Panc1 (cell line): ENCODE results near the gene MYO7A. TPM values are rescaled to one million over a fixed set of nuclear protein-coding genes. Genes with fewer than 3 reads are reported as not detected.

Experiments used
- ATAC-seq: fragments of 200-7000 bp; cut with Tn5 transposase; 2 replicates; pipeline ENCODE4 v1.9.1; 2020; ENCODE audit warnings: mild to moderate bottlenecking, moderate library complexity
- BruUV-seq: library from RNA; stranded (reverse); fragments of 400-500 nt; replicated peaks from 2 replicates; lab custom pipeline; 2021; lab: Mats Ljungman, UMichigan
- CTCF ChIA-PET: fragments of 300-600 bp; sonication (Branson Sonifier 250); formaldehyde crosslinking; loops from one replicate; lab custom pipeline; 2022; ENCODE audit warnings: antibody characterized with exemption; lab: Charles Lee
- POLR2A ChIA-PET: fragments of 300-600 bp; sonication (Branson Sonifier 250); formaldehyde crosslinking; loops from one replicate; lab custom pipeline; 2022; ENCODE audit warnings: antibody characterized with exemption; lab: Charles Lee
- DNase-seq: peaks from one replicate; pipeline ENCODE4 v3.0.0-alpha.2; 2010; ENCODE audit warnings: low read depth, low spot score
- H3K27ac ChIP-seq: 2 replicates; pipeline ENCODE4 v1.5.1; 2011; ENCODE audit warnings: mild to moderate bottlenecking, low read length, inconsistent platforms
- H3K27me3 ChIP-seq: fragments of 200-500 bp; sonication (Bioruptor generic); 2 replicates; pipeline ENCODE4 v1.6.0; 2014; ENCODE audit warnings: low read length, inconsistent platforms; ENCODE audit not compliant: control insufficient read depth, insufficient read depth
- H3K36me3 ChIP-seq: fragments of 200-500 bp; sonication (Bioruptor generic); 2 replicates; pipeline ENCODE4 v1.5.1; 2014; ENCODE audit warnings: inconsistent platforms, mild to moderate bottlenecking, low read length, moderate library complexity; ENCODE audit not compliant: control insufficient read depth, insufficient read depth
- H3K4me1 ChIP-seq: 2 replicates; pipeline ENCODE4 v1.5.1; 2011; ENCODE audit warnings: inconsistent platforms, mild to moderate bottlenecking, low read length, moderate library complexity; ENCODE audit not compliant: control insufficient read depth, insufficient read depth
- H3K4me3 ChIP-seq, 2 experiments: 2 replicates each; pipeline ENCODE4 v1.5.1; 2011 to 2012; ENCODE audit warnings: low read depth in 2 of 2, low read length in 2 of 2, mild to moderate bottlenecking in 2 of 2, inconsistent platforms in 1 of 2, moderate library complexity in 1 of 2
- H3K9me3 ChIP-seq: fragments of 200-500 bp; sonication (Bioruptor generic); 2 replicates; pipeline ENCODE4 v1.5.1; 2014; ENCODE audit warnings: low read depth, mild to moderate bottlenecking, inconsistent platforms, low read length, moderate library complexity; ENCODE audit not compliant: control insufficient read depth, insufficient read depth
- CTCF ChIP-seq: fragments of 450-650 bp; IDR thresholded peaks from 2 replicates; pipeline ENCODE4 v1.5.1; 2017; ENCODE audit warnings: mild to moderate bottlenecking
- POLR2AphosphoS5 ChIP-seq: IDR thresholded peaks from 2 replicates; pipeline ENCODE4 v1.6.1; 2012; ENCODE audit warnings: mild to moderate bottlenecking, low read depth, low read length, moderate library complexity
- REST ChIP-seq, 2 experiments: IDR thresholded peaks; 2 replicates each; pipeline ENCODE4 v1.6.1; 2011 to 2012; ENCODE audit warnings: low read depth in 2 of 2, control low read depth in 1 of 2, low read length in 1 of 2, mild to moderate bottlenecking in 1 of 2, moderate library complexity in 1 of 2; ENCODE audit not compliant: insufficient read depth in 1 of 2
- SIN3A ChIP-seq: IDR thresholded peaks from 2 replicates; pipeline ENCODE4 v1.6.1; 2012; ENCODE audit warnings: low read depth, mild to moderate bottlenecking, low read length, moderate library complexity, borderline replicate concordance; ENCODE audit not compliant: insufficient read depth
- TCF7L2 ChIP-seq: IDR thresholded peaks from 2 replicates; pipeline ENCODE4 v1.6.1; 2011; ENCODE audit warnings: mild to moderate bottlenecking, low read depth, low read length, inconsistent platforms
- in situ Hi-C: cut with HindIII; loops from 2 replicates; pipeline ENCODE4 v1.10.0; 2016; ENCODE audit warnings: low sequenced_read_pairs, low pct_unique_long_range_greater_than_20kb
- intact Hi-C: fragments of 100-400 bp; cut with micrococcal nuclease; formaldehyde crosslinking; loops from one replicate; pipeline ENCODE4 v1.10.0; 2022; ENCODE audit not compliant: unreplicated experiment
- total RNA-seq: library from RNA; stranded (reverse); gene quantifications from one replicate; pipeline ENCODE4 v1.2.1, GENCODE V29; 2021; ENCODE audit not compliant: unreplicated experiment

The MYO7A gene
- total RNA-seq, 1 experiment from 2014 or later, result 1.3 TPM

- no peaks in the 10 kb centered on the region for H3K36me3 ChIP-seq
- H3K4me1 ChIP-seq, result no peaks in the 10 kb centered on the region
- intact Hi-C loops (no loop called here), in situ Hi-C loops (no loop called here)
- H3K4me3 ChIP-seq, result no peak overlapping the region
- H3K9me3 ChIP-seq, result no peaks in the 10 kb centered on the region
- no peak for DNase-seq
- CTCF ChIA-PET, result no interaction called here
- no peak for ATAC-seq
- H3K27me3 ChIP-seq, result no peaks in the 10 kb centered on the region; the same call in 1 of the 2 replicates
- POLR2A ChIA-PET, result no interaction called here
- no peak overlapping the region for H3K27ac ChIP-seq
- TF ChIP-seq CTCF (no peak), POLR2AphosphoS5 (no peak), TCF7L2 (no peak), REST (IDR thresholded peaks at IDR 0.05; ENCODE audit: insufficient read depth in 1 of 2, low read depth in 2 of 2, low read length in 1 of 2) (no peak), SIN3A (no peak)
- no TSS peak for BruUV-seq
These were observed 27.0 kb downstream of the MYO7A start for GRCh38 chr11:77155082-77155475.

GRCh38 chr11:77155556-77156130 is 27.6 kb downstream of the MYO7A start:
- ChIA-PET CTCF (no interaction called here), POLR2A (interaction anchor here (0.6 kb wide), 1 partner anchor 8 kb away, joined by 3 read pairs; no protein-coding TSS in a partner anchor)
- no TSS peak for BruUV-seq
- Histone ChIP-seq H3K27me3 (no peaks in the 10 kb centered on the region; the same call in 1 of the 2 replicates), H3K9me3 (no peaks in the 10 kb centered on the region), H3K4me1 (no peaks in the 10 kb centered on the region), H3K27ac (no peak overlapping the region), H3K36me3 (no peaks in the 10 kb centered on the region), H3K4me3 (no peak overlapping the region)
- intact Hi-C loops (no loop called here), in situ Hi-C loops (no loop called here)
- TF ChIP-seq SIN3A, result no peak
- no peak for TF ChIP-seq POLR2AphosphoS5
- TF ChIP-seq CTCF, result no peak
- TF ChIP-seq TCF7L2, result no peak
- no peak for TF ChIP-seq REST (IDR thresholded peaks at IDR 0.05; ENCODE audit: insufficient read depth in 1 of 2, low read depth in 2 of 2, low read length in 1 of 2)
- ATAC-seq (no peak), DNase-seq (no peak)
